B cell (primary cell): ENCODE results near the gene PIWIL1.

Source experiments
- CTCF ChIP-seq: fragments of 200-600 bp; IDR thresholded peaks from one replicate; pipeline ENCODE4 v1.8.0; 2022; ENCODE audit warnings: antibody characterized with exemption, mild to moderate bottlenecking
- EZH2 ChIP-seq: IDR thresholded peaks from 2 replicates; pipeline ENCODE4 v1.6.1; 2012; ENCODE audit warnings: borderline replicate concordance, low read depth, mild to moderate bottlenecking, moderate library complexity, low read length; ENCODE audit not compliant: insufficient read depth, poor library complexity, severe bottlenecking

GRCh38 chr12:130382818-130383217 lies 45.1 kb downstream of the PIWIL1 start:
- no peak for TF ChIP-seq CTCF
- no peak for TF ChIP-seq EZH2
